Measurements from ENCODE around the gene CALCB.

Gene CALCB, protein sequence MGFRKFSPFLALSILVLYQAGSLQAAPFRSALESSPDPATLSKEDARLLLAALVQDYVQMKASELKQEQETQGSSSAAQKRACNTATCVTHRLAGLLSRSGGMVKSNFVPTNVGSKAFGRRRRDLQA

DNA sequence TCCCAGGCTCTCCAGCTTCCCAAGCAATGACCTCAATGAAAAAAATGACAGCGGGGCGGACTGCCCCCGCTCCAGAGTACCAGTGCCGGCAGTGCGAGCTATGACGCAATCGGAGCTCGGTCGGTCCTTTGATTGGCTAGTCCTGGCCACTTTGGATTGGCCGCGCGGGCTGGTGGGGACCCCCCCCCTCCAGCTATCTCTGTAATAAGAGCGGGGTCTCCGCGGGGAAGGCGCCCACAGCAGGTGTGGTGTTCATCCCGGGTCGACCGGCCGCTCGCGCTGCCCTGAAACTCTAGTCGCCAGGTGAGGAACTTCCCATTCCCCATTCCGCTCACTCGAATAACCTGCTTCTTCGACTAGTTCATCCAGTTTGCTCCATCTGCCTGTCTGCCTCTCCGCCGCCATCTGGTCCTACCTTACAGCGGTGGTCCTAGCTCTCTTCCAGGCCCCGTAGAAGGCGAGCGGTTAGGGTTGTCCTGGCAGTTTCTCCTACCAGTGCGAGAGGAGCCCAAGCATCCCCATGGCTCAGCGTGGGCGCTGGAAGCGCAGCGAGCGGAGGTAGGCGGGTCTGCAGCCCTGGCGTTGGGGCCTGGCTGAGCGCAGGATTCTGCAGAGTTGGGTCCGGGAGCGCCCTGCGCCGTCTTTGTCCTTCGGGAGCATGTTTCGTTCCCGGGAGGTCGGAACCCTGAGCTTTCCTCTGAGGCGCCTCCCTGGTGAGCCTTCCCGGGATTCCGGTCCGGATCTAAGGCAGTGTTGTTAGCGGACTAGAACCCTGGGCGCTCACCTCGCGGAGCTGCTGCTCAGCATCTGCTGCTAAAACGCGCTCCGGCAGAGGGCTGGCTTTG, at the start of gene CALCB:
TSS of gene CALCB (plus strand) at position 233 of the 845 bp plus-strand sequence. CDS start 1,126 bp downstream, outside the sequence.
- ChIA-PET CTCF (interaction anchor here (0.7 to 6.4 kb wide), 29 partner anchors 9 to 216 kb away, joined by 3 to 143 read pairs (median 6); no protein-coding TSS in a partner anchor), POLR2A (interaction anchor here (0.6 to 2.8 kb wide), 6 partner anchors 15 to 751 kb away, joined by 3 to 12 read pairs (median 4); partner anchors contain the start of gene CYP2R1)
- H3K36me3 ChIP-seq (ENCODE audit: control insufficient read depth in 2 of 2, insufficient read depth in 1 of 2, low read length in 2 of 2) = no peaks in the 10 kb centered on the region
- no peaks in the 10 kb centered on the region for H3K4me1 ChIP-seq (ENCODE audit: control insufficient read depth, insufficient read depth, low read length)
- peak within 1 kb of the TSS; percentile 38 for H3K4me3 ChIP-seq (ENCODE audit: low read depth, low read length)
- no peak within 1 kb of the TSS; the same call in 1 of the 2 replicates for H3K27ac ChIP-seq (ENCODE audit: extremely low read depth, low read depth, low read length)
- H3K9me3 ChIP-seq (ENCODE audit: control insufficient read depth, insufficient read depth, low read depth, low read length) = no peaks in the 10 kb centered on the region
- peak; percentile 29; the same call in 1 of the 2 replicates for TF ChIP-seq ZNF391 (tag by site-specific recombination; IDR thresholded peaks at IDR 0.05; ENCODE audit: borderline replicate concordance, low read depth)
- no peak for TF ChIP-seq ZNF19 (tag by site-specific recombination; IDR thresholded peaks at IDR 0.05; ENCODE audit: low read depth)
- TF ChIP-seq ZNF248 (tag by site-specific recombination; IDR thresholded peaks at IDR 0.05) = no peak
- TF ChIP-seq, protein P1, sequence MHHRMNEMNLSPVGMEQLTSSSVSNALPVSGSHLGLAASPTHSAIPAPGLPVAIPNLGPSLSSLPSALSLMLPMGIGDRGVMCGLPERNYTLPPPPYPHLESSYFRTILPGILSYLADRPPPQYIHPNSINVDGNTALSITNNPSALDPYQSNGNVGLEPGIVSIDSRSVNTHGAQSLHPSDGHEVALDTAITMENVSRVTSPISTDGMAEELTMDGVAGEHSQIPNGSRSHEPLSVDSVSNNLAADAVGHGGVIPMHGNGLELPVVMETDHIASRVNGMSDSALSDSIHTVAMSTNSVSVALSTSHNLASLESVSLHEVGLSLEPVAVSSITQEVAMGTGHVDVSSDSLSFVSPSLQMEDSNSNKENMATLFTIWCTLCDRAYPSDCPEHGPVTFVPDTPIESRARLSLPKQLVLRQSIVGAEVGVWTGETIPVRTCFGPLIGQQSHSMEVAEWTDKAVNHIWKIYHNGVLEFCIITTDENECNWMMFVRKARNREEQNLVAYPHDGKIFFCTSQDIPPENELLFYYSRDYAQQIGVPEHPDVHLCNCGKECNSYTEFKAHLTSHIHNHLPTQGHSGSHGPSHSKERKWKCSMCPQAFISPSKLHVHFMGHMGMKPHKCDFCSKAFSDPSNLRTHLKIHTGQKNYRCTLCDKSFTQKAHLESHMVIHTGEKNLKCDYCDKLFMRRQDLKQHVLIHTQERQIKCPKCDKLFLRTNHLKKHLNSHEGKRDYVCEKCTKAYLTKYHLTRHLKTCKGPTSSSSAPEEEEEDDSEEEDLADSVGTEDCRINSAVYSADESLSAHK (tag by site-specific recombination; IDR thresholded peaks at IDR 0.05) = 0 out of 2 replicates have a peak, but pooled peaks have one; percentile 26
- peak; percentile 67; the same call in 1 of the 2 replicates for TF ChIP-seq ZNF140 (tag by site-specific recombination; IDR thresholded peaks at IDR 0.05)
- TF ChIP-seq, protein P2, sequence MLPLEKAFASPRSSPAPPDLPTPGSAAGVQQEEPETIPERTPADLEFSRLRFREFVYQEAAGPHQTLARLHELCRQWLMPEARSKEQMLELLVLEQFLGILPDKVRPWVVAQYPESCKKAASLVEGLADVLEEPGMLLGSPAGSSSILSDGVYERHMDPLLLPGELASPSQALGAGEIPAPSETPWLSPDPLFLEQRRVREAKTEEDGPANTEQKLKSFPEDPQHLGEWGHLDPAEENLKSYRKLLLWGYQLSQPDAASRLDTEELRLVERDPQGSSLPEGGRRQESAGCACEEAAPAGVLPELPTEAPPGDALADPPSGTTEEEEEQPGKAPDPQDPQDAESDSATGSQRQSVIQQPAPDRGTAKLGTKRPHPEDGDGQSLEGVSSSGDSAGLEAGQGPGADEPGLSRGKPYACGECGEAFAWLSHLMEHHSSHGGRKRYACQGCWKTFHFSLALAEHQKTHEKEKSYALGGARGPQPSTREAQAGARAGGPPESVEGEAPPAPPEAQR (tag by site-specific recombination; IDR thresholded peaks at IDR 0.05) = no peak
- TF ChIP-seq ZNF529 (tag by site-specific recombination; IDR thresholded peaks at IDR 0.05; ENCODE audit: insufficient replicate concordance) = no peak
- no peak; the same call in 1 of the 2 replicates for TF ChIP-seq YY2 (tag by site-specific recombination; IDR thresholded peaks at IDR 0.05)
- TF ChIP-seq GLI2 (tag by site-specific recombination; IDR thresholded peaks at IDR 0.05; ENCODE audit: borderline replicate concordance, low read depth) = no peak
- no peak for TF ChIP-seq ZNF544 (tag by site-specific recombination; IDR thresholded peaks at IDR 0.05)
- no peak for TF ChIP-seq ZNF610 (tag by site-specific recombination; IDR thresholded peaks at IDR 0.05; ENCODE audit: borderline replicate concordance)
- TF ChIP-seq KLF16 (tag by site-specific recombination; IDR thresholded peaks at IDR 0.05) = 0 out of 2 replicates have a peak, but pooled peaks have one; percentile 12
- TF ChIP-seq ZNF707 (tag by site-specific recombination; IDR thresholded peaks at IDR 0.05) = no peak
- TF ChIP-seq, protein P3, sequence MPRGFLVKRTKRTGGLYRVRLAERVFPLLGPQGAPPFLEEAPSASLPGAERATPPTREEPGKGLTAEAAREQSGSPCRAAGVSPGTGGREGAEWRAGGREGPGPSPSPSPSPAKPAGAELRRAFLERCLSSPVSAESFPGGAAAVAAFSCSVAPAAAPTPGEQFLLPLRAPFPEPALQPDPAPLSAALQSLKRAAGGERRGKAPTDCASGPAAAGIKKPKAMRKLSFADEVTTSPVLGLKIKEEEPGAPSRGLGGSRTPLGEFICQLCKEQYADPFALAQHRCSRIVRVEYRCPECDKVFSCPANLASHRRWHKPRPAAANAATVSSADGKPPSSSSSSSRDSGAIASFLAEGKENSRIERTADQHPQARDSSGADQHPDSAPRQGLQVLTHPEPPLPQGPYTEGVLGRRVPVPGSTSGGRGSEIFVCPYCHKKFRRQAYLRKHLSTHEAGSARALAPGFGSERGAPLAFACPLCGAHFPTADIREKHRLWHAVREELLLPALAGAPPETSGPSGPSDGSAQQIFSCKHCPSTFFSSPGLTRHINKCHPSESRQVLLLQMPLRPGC (tag by site-specific recombination; IDR thresholded peaks at IDR 0.05) = no peak
- no peak for TF ChIP-seq ZNF354C (tag by site-specific recombination; IDR thresholded peaks at IDR 0.05; ENCODE audit: borderline replicate concordance, low read depth)
- no peak for TF ChIP-seq ZNF654 (tag by site-specific recombination; IDR thresholded peaks at IDR 0.05; ENCODE audit: low read depth)
- no peak for TF ChIP-seq GLI4 (tag by site-specific recombination; IDR thresholded peaks at IDR 0.05)
- no peak for TF ChIP-seq ZNF48 (tag by site-specific recombination; IDR thresholded peaks at IDR 0.05)
- TF ChIP-seq, protein P4, sequence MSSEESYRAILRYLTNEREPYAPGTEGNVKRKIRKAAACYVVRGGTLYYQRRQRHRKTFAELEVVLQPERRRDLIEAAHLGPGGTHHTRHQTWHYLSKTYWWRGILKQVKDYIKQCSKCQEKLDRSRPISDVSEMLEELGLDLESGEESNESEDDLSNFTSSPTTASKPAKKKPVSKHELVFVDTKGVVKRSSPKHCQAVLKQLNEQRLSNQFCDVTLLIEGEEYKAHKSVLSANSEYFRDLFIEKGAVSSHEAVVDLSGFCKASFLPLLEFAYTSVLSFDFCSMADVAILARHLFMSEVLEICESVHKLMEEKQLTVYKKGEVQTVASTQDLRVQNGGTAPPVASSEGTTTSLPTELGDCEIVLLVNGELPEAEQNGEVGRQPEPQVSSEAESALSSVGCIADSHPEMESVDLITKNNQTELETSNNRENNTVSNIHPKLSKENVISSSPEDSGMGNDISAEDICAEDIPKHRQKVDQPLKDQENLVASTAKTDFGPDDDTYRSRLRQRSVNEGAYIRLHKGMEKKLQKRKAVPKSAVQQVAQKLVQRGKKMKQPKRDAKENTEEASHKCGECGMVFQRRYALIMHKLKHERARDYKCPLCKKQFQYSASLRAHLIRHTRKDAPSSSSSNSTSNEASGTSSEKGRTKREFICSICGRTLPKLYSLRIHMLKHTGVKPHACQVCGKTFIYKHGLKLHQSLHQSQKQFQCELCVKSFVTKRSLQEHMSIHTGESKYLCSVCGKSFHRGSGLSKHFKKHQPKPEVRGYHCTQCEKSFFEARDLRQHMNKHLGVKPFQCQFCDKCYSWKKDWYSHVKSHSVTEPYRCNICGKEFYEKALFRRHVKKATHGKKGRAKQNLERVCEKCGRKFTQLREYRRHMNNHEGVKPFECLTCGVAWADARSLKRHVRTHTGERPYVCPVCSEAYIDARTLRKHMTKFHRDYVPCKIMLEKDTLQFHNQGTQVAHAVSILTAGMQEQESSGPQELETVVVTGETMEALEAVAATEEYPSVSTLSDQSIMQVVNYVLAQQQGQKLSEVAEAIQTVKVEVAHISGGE (tag by site-specific recombination; conservative IDR thresholded peaks at IDR 0.05; ENCODE audit: low read depth) = 0 out of 2 replicates have a peak, but pooled peaks have one; percentile 13
- no peak for TF ChIP-seq KLF8 (tag by site-specific recombination; IDR thresholded peaks at IDR 0.05)
- TF ChIP-seq ZNF184 (tag by site-specific recombination; IDR thresholded peaks at IDR 0.05) = no peak
- no peak for TF ChIP-seq ZIC2 (tag by site-specific recombination; IDR thresholded peaks at IDR 0.05)
- TF ChIP-seq, protein P5, sequence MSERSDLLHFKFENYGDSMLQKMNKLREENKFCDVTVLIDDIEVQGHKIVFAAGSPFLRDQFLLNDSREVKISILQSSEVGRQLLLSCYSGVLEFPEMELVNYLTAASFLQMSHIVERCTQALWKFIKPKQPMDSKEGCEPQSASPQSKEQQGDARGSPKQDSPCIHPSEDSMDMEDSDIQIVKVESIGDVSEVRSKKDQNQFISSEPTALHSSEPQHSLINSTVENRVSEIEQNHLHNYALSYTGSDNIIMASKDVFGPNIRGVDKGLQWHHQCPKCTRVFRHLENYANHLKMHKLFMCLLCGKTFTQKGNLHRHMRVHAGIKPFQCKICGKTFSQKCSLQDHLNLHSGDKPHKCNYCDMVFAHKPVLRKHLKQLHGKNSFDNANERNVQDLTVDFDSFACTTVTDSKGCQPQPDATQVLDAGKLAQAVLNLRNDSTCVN (tag by site-specific recombination; optimal IDR thresholded peaks at IDR 0.05) = peak; percentile 22
- TF ChIP-seq MYNN (tag by site-specific recombination; IDR thresholded peaks at IDR 0.05; ENCODE audit: borderline replicate concordance) = no peak
- TF ChIP-seq KLF10 (tag by site-specific recombination; IDR thresholded peaks at IDR 0.05) = no peak
- TF ChIP-seq ZNF426 (tag by site-specific recombination; IDR thresholded peaks at IDR 0.05) = no peak

Measured in HEK293 (cell line).